GM12878 (cell line): ENCODE data around the gene MOK.
A peak's percentile ranks its signal among the peaks of the same experiment; 100 is the strongest.

Source experiments
- ATF7 ChIP-seq: fragments of 450-650 bp; IDR thresholded peaks from 2 replicates; pipeline ENCODE4 v1.6.1; 2016; ENCODE audit warnings: low read depth, mild to moderate bottlenecking
- JUNB ChIP-seq: IDR thresholded peaks from 2 replicates; pipeline ENCODE4 v1.6.1; 2016; ENCODE audit warnings: antibody characterized with exemption, mild to moderate bottlenecking
- NRF1 ChIP-seq: conservative IDR thresholded peaks from 2 replicates; pipeline ENCODE4 v1.6.1; 2011; ENCODE audit warnings: mild to moderate bottlenecking, low read depth, low read length, improper control_type of control experiment
- SREBF1 ChIP-seq: IDR thresholded peaks from 2 replicates; pipeline ENCODE4 v1.6.1; 2012; ENCODE audit warnings: mild to moderate bottlenecking, low read length
- TF ChIP-seq, protein P1 (sequence below): IDR thresholded peaks from 2 replicates; pipeline ENCODE4 v1.6.1; 2012; ENCODE audit warnings: low read depth, low read length, improper control_type of control experiment
- TF ChIP-seq, protein P2 (sequence below): IDR thresholded peaks from 2 replicates; pipeline ENCODE4 v1.6.1; 2011; ENCODE audit warnings: borderline replicate concordance, low read depth, mild to moderate bottlenecking, moderate library complexity, low read length; ENCODE audit not compliant: insufficient read depth, poor library complexity, severe bottlenecking
- TF ChIP-seq, protein P3 (sequence below), 3 experiments: IDR thresholded peaks in 2 of 3; conservative IDR thresholded peaks in 1 of 3; 2 replicates each; pipeline ENCODE4 v1.5.1; 2011; ENCODE audit warnings: low read depth in 3 of 3, low read length in 3 of 3, mild to moderate bottlenecking in 3 of 3, control low read depth in 2 of 3, moderate library complexity in 2 of 3, inconsistent platforms in 1 of 3, mixed read lengths in 1 of 3; ENCODE audit not compliant: control insufficient read depth in 2 of 3, insufficient read depth in 1 of 3; ENCODE audit errors: extremely low read depth in 1 of 3
- TF ChIP-seq, protein P4 (sequence below): IDR thresholded peaks from 2 replicates; pipeline ENCODE4 v1.6.1; 2012; ENCODE audit warnings: low read depth, low read length, improper control_type of control experiment
- TF ChIP-seq, protein P5 (sequence below): IDR thresholded peaks from 2 replicates; pipeline ENCODE4 v1.6.1; 2011; ENCODE audit warnings: mild to moderate bottlenecking, low read depth, low read length, moderate library complexity; ENCODE audit not compliant: insufficient replicate concordance

DNA sequence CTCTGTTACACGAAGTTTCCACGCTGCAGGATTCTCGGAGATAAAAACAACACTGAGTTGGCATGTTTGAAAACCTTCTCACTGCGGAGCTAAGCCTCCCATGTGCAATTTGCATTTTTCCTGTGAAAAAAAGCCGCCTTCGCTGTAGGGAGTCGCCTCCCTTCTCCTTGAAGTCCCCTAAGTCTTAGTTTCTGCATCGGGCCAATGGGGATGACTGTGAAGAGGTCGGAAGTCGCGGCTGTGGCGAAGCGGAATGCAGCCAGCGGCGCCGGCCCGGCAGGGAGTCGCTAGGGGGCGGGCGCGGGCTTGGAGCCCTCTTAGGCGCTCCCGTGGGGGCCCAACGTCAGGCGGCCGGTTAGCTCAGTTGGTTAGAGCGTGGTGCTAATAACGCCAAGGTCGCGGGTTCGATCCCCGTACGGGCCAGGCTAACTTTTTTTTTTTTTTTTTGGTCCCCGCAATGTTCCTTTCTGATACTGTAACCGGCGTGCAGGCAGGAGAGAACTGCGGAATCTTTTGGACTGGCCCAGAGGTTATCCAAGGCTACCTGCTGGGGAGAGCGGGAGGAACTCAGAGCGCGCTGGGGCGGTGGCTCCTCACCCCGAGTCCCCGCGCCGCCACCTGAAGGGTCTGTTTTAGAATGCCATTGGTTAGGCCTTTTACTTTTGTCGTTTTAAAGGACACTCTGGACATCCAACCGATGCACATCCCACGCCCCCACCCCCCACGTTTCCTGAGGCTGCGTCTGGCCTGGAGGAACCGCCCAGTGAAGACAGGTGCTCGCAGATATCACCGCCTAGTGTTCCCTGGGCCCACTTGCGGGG, 12.0 kb upstream of the MOK start:
- TF ChIP-seq, protein P1, sequence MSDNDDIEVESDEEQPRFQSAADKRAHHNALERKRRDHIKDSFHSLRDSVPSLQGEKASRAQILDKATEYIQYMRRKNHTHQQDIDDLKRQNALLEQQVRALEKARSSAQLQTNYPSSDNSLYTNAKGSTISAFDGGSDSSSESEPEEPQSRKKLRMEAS = no peak
- TF ChIP-seq, protein P2, sequence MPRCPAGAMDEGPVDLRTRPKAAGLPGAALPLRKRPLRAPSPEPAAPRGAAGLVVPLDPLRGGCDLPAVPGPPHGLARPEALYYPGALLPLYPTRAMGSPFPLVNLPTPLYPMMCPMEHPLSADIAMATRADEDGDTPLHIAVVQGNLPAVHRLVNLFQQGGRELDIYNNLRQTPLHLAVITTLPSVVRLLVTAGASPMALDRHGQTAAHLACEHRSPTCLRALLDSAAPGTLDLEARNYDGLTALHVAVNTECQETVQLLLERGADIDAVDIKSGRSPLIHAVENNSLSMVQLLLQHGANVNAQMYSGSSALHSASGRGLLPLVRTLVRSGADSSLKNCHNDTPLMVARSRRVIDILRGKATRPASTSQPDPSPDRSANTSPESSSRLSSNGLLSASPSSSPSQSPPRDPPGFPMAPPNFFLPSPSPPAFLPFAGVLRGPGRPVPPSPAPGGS = no peak
- TF ChIP-seq JUNB (no peak), ATF7 (peak; percentile 84), NRF1 (no peak), SREBF1 (peak; percentile 65)
- TF ChIP-seq, protein P3, sequence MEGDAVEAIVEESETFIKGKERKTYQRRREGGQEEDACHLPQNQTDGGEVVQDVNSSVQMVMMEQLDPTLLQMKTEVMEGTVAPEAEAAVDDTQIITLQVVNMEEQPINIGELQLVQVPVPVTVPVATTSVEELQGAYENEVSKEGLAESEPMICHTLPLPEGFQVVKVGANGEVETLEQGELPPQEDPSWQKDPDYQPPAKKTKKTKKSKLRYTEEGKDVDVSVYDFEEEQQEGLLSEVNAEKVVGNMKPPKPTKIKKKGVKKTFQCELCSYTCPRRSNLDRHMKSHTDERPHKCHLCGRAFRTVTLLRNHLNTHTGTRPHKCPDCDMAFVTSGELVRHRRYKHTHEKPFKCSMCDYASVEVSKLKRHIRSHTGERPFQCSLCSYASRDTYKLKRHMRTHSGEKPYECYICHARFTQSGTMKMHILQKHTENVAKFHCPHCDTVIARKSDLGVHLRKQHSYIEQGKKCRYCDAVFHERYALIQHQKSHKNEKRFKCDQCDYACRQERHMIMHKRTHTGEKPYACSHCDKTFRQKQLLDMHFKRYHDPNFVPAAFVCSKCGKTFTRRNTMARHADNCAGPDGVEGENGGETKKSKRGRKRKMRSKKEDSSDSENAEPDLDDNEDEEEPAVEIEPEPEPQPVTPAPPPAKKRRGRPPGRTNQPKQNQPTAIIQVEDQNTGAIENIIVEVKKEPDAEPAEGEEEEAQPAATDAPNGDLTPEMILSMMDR (IDR thresholded peaks at IDR 0.05 in 2 of 3, conservative IDR thresholded peaks at IDR 0.05 in 1 of 3; ENCODE audit: control insufficient read depth in 2 of 3, extremely low read depth in 1 of 3, insufficient read depth in 1 of 3, low read depth in 3 of 3, low read length in 3 of 3) = peak; percentile 84 to 93 (median 89)
- TF ChIP-seq, protein P4, sequence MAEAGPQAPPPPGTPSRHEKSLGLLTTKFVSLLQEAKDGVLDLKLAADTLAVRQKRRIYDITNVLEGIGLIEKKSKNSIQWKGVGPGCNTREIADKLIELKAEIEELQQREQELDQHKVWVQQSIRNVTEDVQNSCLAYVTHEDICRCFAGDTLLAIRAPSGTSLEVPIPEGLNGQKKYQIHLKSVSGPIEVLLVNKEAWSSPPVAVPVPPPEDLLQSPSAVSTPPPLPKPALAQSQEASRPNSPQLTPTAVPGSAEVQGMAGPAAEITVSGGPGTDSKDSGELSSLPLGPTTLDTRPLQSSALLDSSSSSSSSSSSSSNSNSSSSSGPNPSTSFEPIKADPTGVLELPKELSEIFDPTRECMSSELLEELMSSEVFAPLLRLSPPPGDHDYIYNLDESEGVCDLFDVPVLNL = no peak
- TF ChIP-seq, protein P5, sequence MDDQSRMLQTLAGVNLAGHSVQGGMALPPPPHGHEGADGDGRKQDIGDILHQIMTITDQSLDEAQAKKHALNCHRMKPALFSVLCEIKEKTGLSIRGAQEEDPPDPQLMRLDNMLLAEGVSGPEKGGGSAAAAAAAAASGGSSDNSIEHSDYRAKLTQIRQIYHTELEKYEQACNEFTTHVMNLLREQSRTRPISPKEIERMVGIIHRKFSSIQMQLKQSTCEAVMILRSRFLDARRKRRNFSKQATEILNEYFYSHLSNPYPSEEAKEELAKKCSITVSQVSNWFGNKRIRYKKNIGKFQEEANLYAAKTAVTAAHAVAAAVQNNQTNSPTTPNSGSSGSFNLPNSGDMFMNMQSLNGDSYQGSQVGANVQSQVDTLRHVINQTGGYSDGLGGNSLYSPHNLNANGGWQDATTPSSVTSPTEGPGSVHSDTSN = peak; percentile 75
